Natural killer cell (primary cell): ENCODE measurements around the gene SLFN12L. TPM values are rescaled to one million over a fixed set of nuclear protein-coding genes. Genes with fewer than 3 reads are reported as not detected.

ENCODE experiments used
- ATAC-seq, 3 donors: fragments of 150-1000 bp in 2 of 3; fragments of 200-7000 bp in 1 of 3; cut with Tn5 transposase; 1 replicate in 1 of 3; 2 replicates in 2 of 3; pipeline ENCODE4 v1.10.0; 2021; ENCODE audit warnings: mild to moderate bottlenecking in 2 of 3, moderate library complexity in 2 of 3
- DNase-seq, 2 donors: peaks; one replicate each; pipeline versions ENCODE4 v3.0.0 to v3.0.0-alpha.2; 2013 to 2021; ENCODE audit warnings: mixed read lengths in 1 of 2
- H3K27ac ChIP-seq: one replicate; pipeline ENCODE4 v1.5.1; 2013; ENCODE audit warnings: mild to moderate bottlenecking, low read length
- H3K27me3 ChIP-seq: one replicate; pipeline ENCODE4 v1.6.1; 2013; ENCODE audit warnings: low read length; ENCODE audit not compliant: control insufficient read depth, insufficient read depth
- H3K36me3 ChIP-seq: one replicate; pipeline ENCODE4 v1.6.1; 2013; ENCODE audit warnings: low read length; ENCODE audit not compliant: control insufficient read depth, insufficient read depth
- H3K4me1 ChIP-seq: one replicate; pipeline ENCODE4 v1.6.1; 2013; ENCODE audit warnings: low read length; ENCODE audit not compliant: control insufficient read depth, insufficient read depth
- H3K4me3 ChIP-seq: one replicate; pipeline ENCODE4 v1.5.1; 2013; ENCODE audit warnings: low read length
- H3K9me3 ChIP-seq: one replicate; pipeline ENCODE4 v1.6.1; 2013; ENCODE audit warnings: low read length; ENCODE audit not compliant: control insufficient read depth, insufficient read depth
- H3K27ac Mint-ChIP-seq, 2 donors: one replicate each; pipeline ENCODE4 v1.8.0; 2022; ENCODE audit warnings: mild to moderate bottlenecking in 2 of 2, mixed read lengths in 2 of 2, moderate library complexity in 1 of 2
- H3K27me3 Mint-ChIP-seq, 2 donors: one replicate each; pipeline ENCODE4 v1.8.0; 2022; ENCODE audit warnings: low read depth in 2 of 2, mixed read lengths in 2 of 2
- H3K36me3 Mint-ChIP-seq: one replicate; pipeline ENCODE4 v1.8.0; 2022; ENCODE audit warnings: mixed read lengths
- H3K4me1 Mint-ChIP-seq, 2 donors: one replicate each; pipeline ENCODE4 v1.8.0; 2022; ENCODE audit warnings: mixed read lengths in 2 of 2
- H3K4me3 Mint-ChIP-seq: one replicate; pipeline ENCODE4 v1.8.0; 2022; ENCODE audit warnings: mild to moderate bottlenecking, moderate library complexity, mixed read lengths
- H3K9me3 Mint-ChIP-seq, 2 donors: one replicate each; pipeline ENCODE4 v1.8.0; 2022; ENCODE audit warnings: mixed read lengths in 2 of 2
- WGBS: methylation state at CpG from one replicate; pipeline ENCODE4 v1.1.7; 2013; ENCODE audit warnings: missing lambda C conversion rate; ENCODE audit not compliant: insufficient coverage; 5-methylcytosine and 5-hydroxymethylcytosine counted together
- intact Hi-C: fragments of 100-400 bp; cut with micrococcal nuclease; formaldehyde crosslinking; loops from one replicate; pipeline ENCODE4 v1.14.2; 2022
- total RNA-seq, 4 donors: library from RNA; stranded (reverse); fragments of 120-200 nt in 1 of 4; gene quantifications; one replicate each; pipeline versions ENCODE4 v1.2.3 to v1.2.4, GENCODE V29; 2013 to 2022
- TF ChIP-seq, protein P1 (sequence below): fragments of 200-600 bp; IDR thresholded peaks from one replicate; pipeline ENCODE4 v1.8.0; 2022; ENCODE audit warnings: antibody characterized with exemption

SLFN12L gene
- total RNA-seq, 3 donors from 2014 or later (not counting 1 experiment from before 2014, with no cell fraction given): 126 to 174 (median 130) TPM

GRCh38 chr17:35438433-35438832 is 99.0 kb downstream of the SLFN12L start:
- Histone ChIP-seq H3K4me1 (peaks cover 7% of the 10 kb centered on the region), H3K27me3 (no peaks in the 10 kb centered on the region), H3K9me3 (no peaks in the 10 kb centered on the region), H3K36me3 (peaks cover 10% of the 10 kb centered on the region), H3K27ac (no peak overlapping the region), H3K4me3 (no peak overlapping the region)
- DNase-seq (no peak), ATAC-seq (no peak)
- H3K4me3 Mint-ChIP-seq: no peak overlapping the region
- H3K9me3 Mint-ChIP-seq: no peaks in the 10 kb centered on the region
- no peaks in the 10 kb centered on the region for H3K27me3 Mint-ChIP-seq
- H3K27ac Mint-ChIP-seq: peak overlapping the region in 1 of 2 donors; percentile 34
- TF ChIP-seq, protein P1, sequence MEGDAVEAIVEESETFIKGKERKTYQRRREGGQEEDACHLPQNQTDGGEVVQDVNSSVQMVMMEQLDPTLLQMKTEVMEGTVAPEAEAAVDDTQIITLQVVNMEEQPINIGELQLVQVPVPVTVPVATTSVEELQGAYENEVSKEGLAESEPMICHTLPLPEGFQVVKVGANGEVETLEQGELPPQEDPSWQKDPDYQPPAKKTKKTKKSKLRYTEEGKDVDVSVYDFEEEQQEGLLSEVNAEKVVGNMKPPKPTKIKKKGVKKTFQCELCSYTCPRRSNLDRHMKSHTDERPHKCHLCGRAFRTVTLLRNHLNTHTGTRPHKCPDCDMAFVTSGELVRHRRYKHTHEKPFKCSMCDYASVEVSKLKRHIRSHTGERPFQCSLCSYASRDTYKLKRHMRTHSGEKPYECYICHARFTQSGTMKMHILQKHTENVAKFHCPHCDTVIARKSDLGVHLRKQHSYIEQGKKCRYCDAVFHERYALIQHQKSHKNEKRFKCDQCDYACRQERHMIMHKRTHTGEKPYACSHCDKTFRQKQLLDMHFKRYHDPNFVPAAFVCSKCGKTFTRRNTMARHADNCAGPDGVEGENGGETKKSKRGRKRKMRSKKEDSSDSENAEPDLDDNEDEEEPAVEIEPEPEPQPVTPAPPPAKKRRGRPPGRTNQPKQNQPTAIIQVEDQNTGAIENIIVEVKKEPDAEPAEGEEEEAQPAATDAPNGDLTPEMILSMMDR: no peak
- intact Hi-C loops: no loop called here
- peaks cover 8% of the 10 kb centered on the region for H3K36me3 Mint-ChIP-seq
- H3K4me1 Mint-ChIP-seq: peaks cover 21 to 35% of the 10 kb centered on the region in 2 donors

DNA sequence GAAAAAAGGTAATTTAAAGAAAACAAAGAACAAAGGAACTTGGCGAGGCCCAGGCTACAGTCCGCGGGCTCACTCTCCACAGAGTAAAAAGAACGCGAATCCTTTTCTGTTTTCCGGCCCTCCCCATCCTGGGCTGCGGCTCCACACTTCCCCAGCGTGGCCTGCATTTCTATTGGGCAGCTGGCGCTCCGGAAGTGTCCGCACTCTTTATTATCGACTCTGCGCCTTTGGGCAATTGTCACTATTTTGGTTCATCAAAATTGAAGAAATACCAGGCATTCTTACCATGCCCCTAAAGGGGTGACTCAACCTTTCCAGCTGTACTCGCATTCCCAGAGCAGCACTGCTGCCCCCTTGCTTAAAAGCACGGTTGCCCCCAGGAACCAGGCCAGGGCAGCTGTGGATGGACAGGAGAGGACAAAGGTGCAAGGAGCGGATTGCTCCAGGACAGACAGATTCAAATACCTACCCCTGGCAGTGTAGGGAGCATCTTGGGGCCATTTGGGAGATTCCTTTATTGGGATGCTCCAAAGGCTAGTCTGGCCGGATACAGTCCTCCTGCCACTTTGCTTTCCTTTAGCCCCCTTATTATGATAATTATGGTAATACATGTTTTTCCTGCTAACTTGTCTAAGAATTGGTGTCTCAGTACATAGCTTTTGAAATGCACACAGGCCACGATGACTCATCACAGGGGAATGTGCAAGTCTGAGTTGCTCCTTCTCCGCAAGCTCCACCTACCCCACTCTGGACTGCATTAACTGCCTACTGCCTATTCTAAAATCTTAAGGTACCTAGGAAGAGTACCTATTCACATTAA is 104.2 kb downstream of the SLFN12L start:
- H3K27ac ChIP-seq: peak overlapping the region; percentile 55
- Mint-ChIP-seq H3K27me3 (no peaks in the 10 kb centered on the region), H3K27ac (peak overlapping the region; percentile 95 to 96), H3K4me3 (peak overlapping the region; percentile 99), H3K9me3 (no peaks in the 10 kb centered on the region), H3K36me3 (no peaks in the 10 kb centered on the region), H3K4me1 (peaks cover 55 to 56% of the 10 kb centered on the region in 2 donors)
- peak; percentile 47 to 68 for DNase-seq
- TF ChIP-seq, protein P1: no peak
- peaks cover 33% of the 10 kb centered on the region for H3K4me1 ChIP-seq
- WGBS: 11% methylated on average over 19 of the region's 19 CpGs
- intact Hi-C loops: loop anchor here (2.0 to 5.0 kb wide), 6 partner anchors 54 to 271 kb away; partner anchors contain the start of genes AP2B1, SLFN11 and SLFN5
- H3K36me3 ChIP-seq: no peaks in the 10 kb centered on the region
- H3K4me3 ChIP-seq: peak overlapping the region; percentile 62
- peak; percentile 70 to 79 (median 78) for ATAC-seq
- no peaks in the 10 kb centered on the region for H3K27me3 ChIP-seq
- no peaks in the 10 kb centered on the region for H3K9me3 ChIP-seq

DNA sequence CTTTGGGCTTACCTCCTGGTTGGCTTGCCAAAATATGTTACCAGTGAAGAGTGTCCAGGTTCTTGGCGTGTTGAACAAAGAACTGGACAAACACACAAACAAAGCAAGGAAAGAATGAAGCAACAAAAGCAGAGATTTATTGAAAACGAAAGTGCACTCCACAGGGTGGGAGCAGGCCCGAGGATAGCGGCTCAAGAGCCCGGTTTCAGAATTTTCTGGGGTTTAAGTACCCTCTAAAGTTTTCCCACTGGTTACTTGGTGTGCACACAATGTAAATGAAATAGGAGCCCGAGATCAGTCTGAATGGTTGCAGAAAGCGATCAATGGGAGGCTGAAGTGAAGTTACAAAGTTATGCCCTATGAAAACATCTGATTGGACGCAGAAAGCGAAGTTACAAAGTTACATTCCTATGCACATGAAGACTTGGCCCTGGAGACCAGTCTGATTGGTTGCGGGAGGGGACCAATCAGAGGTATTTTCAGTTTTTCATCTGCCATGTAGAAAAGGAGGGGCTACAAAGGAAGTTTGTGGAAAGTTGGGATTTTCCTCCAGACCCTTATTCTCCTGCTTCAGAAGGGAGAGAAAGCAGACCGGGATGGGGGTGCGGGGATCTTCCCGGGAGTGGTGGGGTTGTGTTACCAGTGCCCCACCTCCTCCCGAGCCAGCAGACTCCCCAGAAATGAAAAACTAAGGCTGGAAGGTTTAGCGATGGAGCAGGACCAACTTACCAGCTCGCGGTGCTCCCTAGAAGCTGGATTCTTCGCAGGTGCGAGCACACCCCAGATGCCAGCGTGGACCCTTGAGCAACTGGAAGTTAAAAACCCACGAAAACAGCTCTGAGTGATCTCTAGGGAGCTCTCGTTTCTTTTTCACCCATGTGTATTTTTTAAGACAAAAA is 105.1 kb downstream of the SLFN12L start, which contains the start of gene SLFN12:
SLFN12 (minus strand) TSS at position 325 of the 899 bp plus-strand sequence. CDS start 9,472 bp downstream, outside the sequence.
- peak; percentile 83 to 90 (median 89) for ATAC-seq

More for the DNA sequence above, 105.1 kb downstream of the SLFN12L start, which contains the start of gene SLFN12:
- Histone ChIP-seq H3K4me1 (peaks cover 33% of the 10 kb centered on the region), H3K27me3 (no peaks in the 10 kb centered on the region), H3K9me3 (no peaks in the 10 kb centered on the region), H3K36me3 (no peaks in the 10 kb centered on the region), H3K4me3 (peak within 1 kb of the TSS; percentile 62), H3K27ac (peak within 1 kb of the TSS; percentile 55)
- Mint-ChIP-seq H3K4me3 (peak within 1 kb of the TSS; percentile 99), H3K27me3 (no peaks in the 10 kb centered on the region), H3K4me1 (peaks cover 63% of the 10 kb centered on the region in 2 donors), H3K9me3 (no peaks in the 10 kb centered on the region), H3K36me3 (no peaks in the 10 kb centered on the region), H3K27ac (peak within 1 kb of the TSS; percentile 95 to 96)
- TF ChIP-seq, protein P1: no peak
- DNase-seq: peak; percentile 47 to 84
- intact Hi-C loops: loop anchor here (1.0 to 5.0 kb wide), 8 partner anchors 16 to 270 kb away; partner anchors contain the start of genes AP2B1, SLFN11, SLFN12L and SLFN13
- 3% methylated on average over 21 of the region's 22 CpGs for WGBS
